Peyer's patch (tissue), 4 donors: Measurements from ENCODE around the gene AOPEP.

ENCODE experiments used
- CTCF ChIP-seq, 6 experiments: fragments of 450-650 bp in 4 of 6; fragments of 200-600 bp in 2 of 6; sonication (generic) in 1 of 6; IDR thresholded peaks; one replicate each; pipeline ENCODE4 v1.5.1; 2017 to 2019; ENCODE audit warnings: antibody characterized with exemption in 6 of 6, mild to moderate bottlenecking in 3 of 6, moderate library complexity in 1 of 6
- POLR2A ChIP-seq, 2 donors: fragments of 450-650 bp; IDR thresholded peaks; one replicate each; pipeline ENCODE4 v1.5.1; 2017; ENCODE audit warnings: antibody characterized with exemption in 2 of 2, mild to moderate bottlenecking in 2 of 2, moderate library complexity in 2 of 2

DNA sequence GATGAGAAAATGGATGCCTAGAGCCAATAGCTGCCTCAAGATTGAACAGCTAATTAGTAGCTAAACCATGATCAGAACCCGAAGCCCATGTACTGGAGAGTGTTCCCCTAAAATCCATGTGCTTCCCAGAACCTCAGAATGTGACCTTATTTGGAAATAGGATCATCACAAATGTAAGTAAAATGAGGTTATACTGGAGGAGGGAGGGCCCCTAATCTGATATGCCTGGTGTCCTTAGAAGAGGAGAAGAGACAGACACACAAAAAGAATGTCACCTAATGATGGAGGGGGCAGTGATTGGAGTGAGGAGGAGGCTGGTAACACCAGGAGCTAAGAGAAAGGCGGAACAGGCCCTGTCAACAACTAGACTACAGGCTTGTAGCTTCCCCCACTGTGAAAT, 45.9 kb upstream of the AOPEP start:
- no peak for TF ChIP-seq CTCF (IDR thresholded peaks at IDR 0.05)
- TF ChIP-seq POLR2A (IDR thresholded peaks at IDR 0.05): no peak
